Lower lobe of right lung (tissue), 2 donors: ENCODE measurements around the gene SLC25A11. TPM values are rescaled to one million over a fixed set of nuclear protein-coding genes. Genes with fewer than 3 reads are reported as not detected.

Experiments
- ATAC-seq, 2 donors: fragments of 200-7000 bp; cut with Tn5 transposase; one replicate each; pipeline ENCODE4 v1.9.1; 2020 to 2022; ENCODE audit warnings: mild to moderate bottlenecking in 2 of 2, moderate library complexity in 2 of 2
- DNase-seq: peaks from one replicate; pipeline ENCODE4 v3.0.0-alpha.2; 2020
- H3K27ac ChIP-seq: fragments of 200-600 bp; one replicate; pipeline ENCODE4 v1.8.0; 2022
- H3K27me3 ChIP-seq: fragments of 200-600 bp; one replicate; pipeline ENCODE4 v1.8.0; 2022; ENCODE audit warnings: low read depth
- H3K36me3 ChIP-seq: fragments of 200-600 bp; one replicate; pipeline ENCODE4 v1.8.0; 2022; ENCODE audit warnings: mild to moderate bottlenecking
- H3K4me1 ChIP-seq: fragments of 200-600 bp; one replicate; pipeline ENCODE4 v1.8.0; 2022
- H3K4me3 ChIP-seq: fragments of 200-600 bp; one replicate; pipeline ENCODE4 v1.8.0; 2022; ENCODE audit warnings: mild to moderate bottlenecking
- H3K9me3 ChIP-seq: fragments of 200-600 bp; one replicate; pipeline ENCODE4 v1.8.0; 2022
- CTCF ChIP-seq: fragments of 200-600 bp; IDR thresholded peaks from one replicate; pipeline ENCODE4 v1.8.0; 2022; ENCODE audit warnings: antibody characterized with exemption, mild to moderate bottlenecking
- intact Hi-C: fragments of 100-400 bp; cut with DNase I; formaldehyde crosslinking; loops from one replicate; pipeline ENCODE4 v1.11.0; 2022
- total RNA-seq: library from RNA; stranded (reverse); fragmentation: NEBNext Ultra II Directional; extraction: Animal tissue kit (Norgen Biotek cat#: 25700); gene quantifications from one replicate; pipeline ENCODE4 v1.2.1, GENCODE V29; 2021
- donor health status: DM: no; HTN: yes; CAD: no; lungs with severe emphysema.

The SLC25A11 gene
- total RNA-seq, 1 donor from 2014 or later, result 59.9 TPM

- DNase-seq, result peak; percentile 94
- Histone ChIP-seq H3K27me3 (peaks cover 10% of the 10 kb centered on the region), H3K4me3 (peak within 1 kb of the TSS; percentile 67), H3K27ac (peak within 1 kb of the TSS; percentile 49), H3K9me3 (no peaks in the 10 kb centered on the region), H3K4me1 (peaks cover 45% of the 10 kb centered on the region), H3K36me3 (peaks cover 30% of the 10 kb centered on the region)
- peak; percentile 83 to 87 for ATAC-seq
- TF ChIP-seq CTCF, result no peak
- intact Hi-C loops, result no loop called here
Observed at GRCh38 chr17:4899341-4900230, 40.3 kb downstream of the SLC25A11 start, which contains the start of gene C17orf107. C17orf107 (plus strand) TSS chr17:4899536; CDS start chr17:4899763, 227 bp downstream.

DNA sequence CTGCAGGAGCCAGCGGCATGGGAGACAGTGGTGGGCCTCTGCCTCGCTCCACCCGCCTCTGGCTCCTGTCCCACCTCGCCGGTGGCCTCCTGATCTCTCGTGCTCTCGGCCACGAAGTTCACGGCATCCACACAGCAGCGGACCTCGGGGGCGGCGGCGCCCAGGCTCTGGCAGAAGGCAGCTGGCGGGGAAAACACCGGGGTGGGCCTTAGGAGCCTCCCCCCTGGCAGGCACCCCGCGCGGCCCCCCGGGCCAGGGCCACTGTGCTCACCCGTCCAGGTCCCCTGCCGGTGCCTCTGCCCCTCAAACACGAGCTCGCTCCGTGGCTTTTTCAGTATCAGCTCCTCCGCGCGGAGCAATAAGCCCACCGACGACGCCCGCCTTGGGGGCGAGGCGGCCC lies 40.9 kb downstream of the SLC25A11 start:
- H3K4me1 ChIP-seq, result peaks cover 45% of the 10 kb centered on the region
- H3K4me3 ChIP-seq, result peak overlapping the region; percentile 67
- ATAC-seq (peak in 1 of 2 donors; percentile 6), DNase-seq (no peak)
- TF ChIP-seq CTCF, result no peak
- intact Hi-C loops, result no loop called here
- H3K27me3 ChIP-seq, result peaks cover 10% of the 10 kb centered on the region
- peak overlapping the region; percentile 49 for H3K27ac ChIP-seq
- peaks cover 37% of the 10 kb centered on the region for H3K36me3 ChIP-seq
- H3K9me3 ChIP-seq, result no peaks in the 10 kb centered on the region

- intact Hi-C loops, result no loop called here
- H3K36me3 ChIP-seq, result peaks cover 42% of the 10 kb centered on the region
- H3K4me1 ChIP-seq, result peaks cover 43% of the 10 kb centered on the region
- H3K4me3 ChIP-seq, result no peak overlapping the region
- H3K27me3 ChIP-seq, result peaks cover 10% of the 10 kb centered on the region
- no peaks in the 10 kb centered on the region for H3K9me3 ChIP-seq
- no peak for DNase-seq
- H3K27ac ChIP-seq, result no peak overlapping the region
- TF ChIP-seq CTCF, result no peak
- no peak for ATAC-seq
Observed at GRCh38 chr17:4898351-4898750, 41.5 kb downstream of the SLC25A11 start.

DNA sequence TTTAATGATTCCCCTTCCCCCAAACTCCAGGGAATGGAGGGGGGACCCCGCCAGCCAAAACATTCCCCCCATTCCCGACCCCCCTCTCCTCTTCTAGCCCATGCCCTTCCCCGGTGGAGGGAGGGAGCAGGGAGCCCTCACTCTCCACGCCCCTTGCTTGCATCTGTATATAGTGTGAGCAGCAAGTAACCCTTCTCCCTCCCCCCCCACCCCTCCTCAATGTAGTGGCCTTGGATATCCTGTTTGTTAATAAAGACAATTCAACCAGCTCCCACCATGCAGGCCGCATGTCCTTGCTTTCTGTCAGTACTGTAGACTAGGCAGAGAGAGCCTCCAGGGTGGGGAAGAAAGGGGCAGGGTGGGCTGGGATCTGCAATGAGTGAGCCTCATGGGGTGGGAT lies 42.1 kb downstream of the SLC25A11 start:
- DNase-seq, result no peak
- no peak for TF ChIP-seq CTCF
- no peak for ATAC-seq
- intact Hi-C loops, result no loop called here
- no peaks in the 10 kb centered on the region for H3K9me3 ChIP-seq
- H3K4me1 ChIP-seq, result peaks cover 37% of the 10 kb centered on the region
- no peak overlapping the region for H3K27ac ChIP-seq
- H3K4me3 ChIP-seq, result no peak overlapping the region
- peaks cover 10% of the 10 kb centered on the region for H3K27me3 ChIP-seq
- peaks cover 48% of the 10 kb centered on the region for H3K36me3 ChIP-seq

- Histone ChIP-seq H3K27me3 (peaks cover 10% of the 10 kb centered on the region), H3K4me1 (peaks cover 32% of the 10 kb centered on the region), H3K36me3 (peaks cover 53% of the 10 kb centered on the region), H3K27ac (no peak overlapping the region), H3K9me3 (no peaks in the 10 kb centered on the region), H3K4me3 (no peak overlapping the region)
- intact Hi-C loops, result no loop called here
- TF ChIP-seq CTCF, result no peak
- DNase-seq, result no peak
- no peak for ATAC-seq
Observed at GRCh38 chr17:4897198-4897687, 42.6 kb downstream of the SLC25A11 start.
